B cell (primary cell): ENCODE measurements around the gene BHMT. TPM values are rescaled to one million over a fixed set of nuclear protein-coding genes. Genes with fewer than 3 reads are reported as not detected.
"Not testable (repeated sequence)": the region's sequence is repeated elsewhere in the genome, so short reads cannot be mapped to it uniquely, and the experiment has no call there.

Experiments
- ATAC-seq: fragments of 200-7000 bp; cut with Tn5 transposase; one replicate; pipeline ENCODE4 v1.10.0; 2021; ENCODE audit warnings: low read depth, mild to moderate bottlenecking, moderate number of reproducible peaks, moderate library complexity
- CTCF ChIA-PET: fragments of 350-600 bp; sonication (Branson Sonifier 250); formaldehyde crosslinking; loops from one replicate; lab custom pipeline; 2021; ENCODE audit warnings: antibody characterized with exemption, inconsistent platforms; lab: Charles Lee
- POLR2A ChIA-PET: fragments of 350-600 bp; sonication (Branson Sonifier 250); formaldehyde crosslinking; loops from one replicate; lab custom pipeline; 2021; ENCODE audit warnings: antibody characterized with exemption; lab: Charles Lee
- DNase-seq: peaks from one replicate; pipeline ENCODE4 v3.0.0; 2013
- H2AFZ ChIP-seq: 2 replicates; pipeline ENCODE4 v1.6.1; 2012; ENCODE audit warnings: mild to moderate bottlenecking, low read depth, low read length; ENCODE audit not compliant: insufficient read depth, poor library complexity, severe bottlenecking
- H3K27ac ChIP-seq, 2 donors: 1 replicate in 1 of 2; 2 replicates in 1 of 2; pipeline ENCODE4 v1.5.1; 2012 to 2013; ENCODE audit warnings: low read length in 2 of 2, mild to moderate bottlenecking in 2 of 2, moderate library complexity in 1 of 2
- H3K27me3 ChIP-seq, 4 experiments: fragments of 200-600 bp in 1 of 4; sonication (generic) in 1 of 4; replicated peaks in 1 of 4; 1 replicate in 2 of 4; 2 replicates in 2 of 4; pipeline versions ENCODE4 v1.6.1 to v1.7.0; 2013 to 2016; ENCODE audit warnings: low read length in 3 of 4, mild to moderate bottlenecking in 2 of 4, mixed read lengths in 1 of 4, moderate library complexity in 1 of 4; ENCODE audit not compliant: insufficient read depth in 4 of 4, control insufficient read depth in 3 of 4; ENCODE audit errors: control extremely low read depth in 1 of 4
- H3K36me3 ChIP-seq, 2 experiments: replicated peaks in 1 of 2; 1 replicate in 1 of 2; 2 replicates in 1 of 2; pipeline versions ENCODE4 v1.6.1 to v1.7.1; 2013; ENCODE audit warnings: low read length in 1 of 2; ENCODE audit not compliant: insufficient read depth in 2 of 2, control insufficient read depth in 1 of 2; ENCODE audit errors: control extremely low read depth in 1 of 2, extremely low read depth in 1 of 2
- H3K4me1 ChIP-seq, 2 donors: fragments of 200-600 bp in 1 of 2; sonication (generic) in 1 of 2; 1 replicate in 1 of 2; 2 replicates in 1 of 2; pipeline versions ENCODE4 v1.5.1 to v1.6.1; 2013 to 2017; ENCODE audit warnings: low read length in 2 of 2; ENCODE audit not compliant: control insufficient read depth in 2 of 2, insufficient read depth in 2 of 2
- H3K4me2 ChIP-seq: replicated peaks from 2 replicates; pipeline ENCODE3; 2012; ENCODE audit warnings: mild to moderate bottlenecking, low read depth, low read length; ENCODE audit not compliant: poor library complexity, severe bottlenecking
- H3K4me3 ChIP-seq, 5 experiments: fragments of 200-600 bp in 1 of 5; sonication (generic) in 1 of 5; 1 replicate in 3 of 5; 2 replicates in 2 of 5; pipeline versions ENCODE4 v1.5.1 to v1.7.0; 2011 to 2016; ENCODE audit warnings: low read length in 4 of 5, mild to moderate bottlenecking in 4 of 5, low read depth in 2 of 5, control low read depth in 1 of 5, moderate library complexity in 1 of 5; ENCODE audit not compliant: insufficient read depth in 1 of 5; ENCODE audit errors: control extremely low read depth in 1 of 5, extremely low read depth in 1 of 5
- H3K79me2 ChIP-seq: fragments of 200-600 bp; sonication (generic); one replicate; pipeline ENCODE4 v1.6.0; 2016; ENCODE audit warnings: low read length; ENCODE audit not compliant: control insufficient read depth, insufficient read depth
- H3K9ac ChIP-seq: fragments of 200-600 bp; sonication (generic); 2 replicates; pipeline ENCODE4 v1.6.1; 2017; ENCODE audit warnings: mild to moderate bottlenecking, low read length, moderate library complexity
- H3K9me3 ChIP-seq, 3 donors: one replicate each; pipeline versions ENCODE4 v1.6.1 to v1.7.1; 2013; ENCODE audit warnings: low read length in 2 of 3; ENCODE audit not compliant: control insufficient read depth in 2 of 3, insufficient read depth in 1 of 3; ENCODE audit errors: control extremely low read depth in 1 of 3
- H4K20me1 ChIP-seq: 2 replicates; pipeline ENCODE4 v1.6.0; 2012; ENCODE audit warnings: mild to moderate bottlenecking, low read length; ENCODE audit not compliant: insufficient read depth, control insufficient read depth, poor library complexity, severe bottlenecking
- H3K27ac Mint-ChIP-seq: one replicate; pipeline ENCODE4 v1.8.0; 2021; ENCODE audit warnings: mixed read lengths
- H3K27me3 Mint-ChIP-seq: one replicate; pipeline ENCODE4 v1.8.0; 2021; ENCODE audit warnings: mixed read lengths
- H3K4me1 Mint-ChIP-seq: one replicate; pipeline ENCODE4 v1.8.0; 2021; ENCODE audit warnings: mixed read lengths
- H3K4me3 Mint-ChIP-seq: one replicate; pipeline ENCODE4 v1.8.0; 2021; ENCODE audit warnings: mixed read lengths
- H3K9me3 Mint-ChIP-seq: one replicate; pipeline ENCODE4 v1.8.0; 2022; ENCODE audit warnings: mixed read lengths; ENCODE audit not compliant: insufficient read depth
- CTCF ChIP-seq: fragments of 200-600 bp; IDR thresholded peaks from one replicate; pipeline ENCODE4 v1.8.0; 2022; ENCODE audit warnings: antibody characterized with exemption, mild to moderate bottlenecking
- EZH2 ChIP-seq: IDR thresholded peaks from 2 replicates; pipeline ENCODE4 v1.6.1; 2012; ENCODE audit warnings: borderline replicate concordance, low read depth, mild to moderate bottlenecking, moderate library complexity, low read length; ENCODE audit not compliant: insufficient read depth, poor library complexity, severe bottlenecking
- WGBS: methylation state at CpG from one replicate; pipeline ENCODE4 v1.1.5; 2013; ENCODE audit warnings: missing lambda C conversion rate; ENCODE audit not compliant: insufficient coverage; 5-methylcytosine and 5-hydroxymethylcytosine counted together
- intact Hi-C: fragments of 100-400 bp; cut with micrococcal nuclease; formaldehyde crosslinking; loops from one replicate; pipeline ENCODE4 v1.10.0; 2022
- polyA plus RNA-seq: library from polyadenylated mRNA; depleted of rRNA; stranded (reverse); fragments of >200 nt; gene quantifications from 2 replicates; pipeline ENCODE4 v1.2.3, GENCODE V29; 2012
- total RNA-seq, 2 donors: library from RNA; stranded (reverse); fragments of 120-200 nt in 1 of 2; gene quantifications; 1 replicate in 1 of 2; 2 replicates in 1 of 2; pipeline versions ENCODE4 v1.2.3 to v1.2.4, GENCODE V29; 2013 to 2022

Gene BHMT
- total and polyA plus RNA-seq, 2 donors (not counting 1 experiment from before 2014, with no cell fraction given) = not detected

GRCh38 chr5:79173626-79174025, 62.0 kb downstream of the BHMT start:
- Histone ChIP-seq H3K9me3 (no peaks in the 10 kb centered on the region), H3K4me3 (no peak overlapping the region), H2AFZ (no peak overlapping the region), H3K4me2 (no peak overlapping the region), H4K20me1 (no peaks in the 10 kb centered on the region), H3K27me3 (no peaks in the 10 kb centered on the region), H3K9ac (no peak overlapping the region), H3K4me1 (no peaks in the 10 kb centered on the region), H3K27ac (no peak overlapping the region), H3K79me2 (no peaks in the 10 kb centered on the region), H3K36me3 (no peaks in the 10 kb centered on the region)
- Mint-ChIP-seq H3K27me3 (no peaks in the 10 kb centered on the region), H3K27ac (no peak overlapping the region), H3K4me1 (no peaks in the 10 kb centered on the region), H3K4me3 (no peak overlapping the region), H3K9me3 (no peaks in the 10 kb centered on the region)
- intact Hi-C loops = no loop called here
- no CpG with 5 or more reads among the region's 6 CpGs for WGBS
- DNase-seq = no peak
- ChIA-PET CTCF (no interaction called here), POLR2A (no interaction called here)
- no peak for ATAC-seq
- TF ChIP-seq CTCF (no peak), EZH2 (no peak)

- ATAC-seq, CTCF ChIA-PET, POLR2A ChIA-PET: not testable (repeated sequence)
Measured at GRCh38 chr5:79180449-79180848, 68.8 kb downstream of the BHMT start.

More at GRCh38 chr5:79180449-79180848, 68.8 kb downstream of the BHMT start:
- H3K27me3 ChIP-seq, H3K9me3 Mint-ChIP-seq, H3K27ac ChIP-seq, H3K4me3 ChIP-seq, H2AFZ ChIP-seq, H3K4me1 Mint-ChIP-seq, H3K4me3 Mint-ChIP-seq, H3K27me3 Mint-ChIP-seq, H3K36me3 ChIP-seq, H4K20me1 ChIP-seq, H3K4me1 ChIP-seq, DNase-seq, H3K4me2 ChIP-seq, H3K9me3 ChIP-seq, H3K27ac Mint-ChIP-seq, intact Hi-C loops, H3K79me2 ChIP-seq, H3K9ac ChIP-seq: not testable (repeated sequence)
- WGBS = 100% methylated on average over 1 of the region's 4 CpGs
